GM23248 (cell line): Measurements from ENCODE around the gene HOXC9. TPM values are rescaled to one million over a fixed set of nuclear protein-coding genes. Genes with fewer than 3 reads are reported as not detected.

Source experiments
- DNase-seq: peaks from one replicate; pipeline ENCODE4 v3.0.0-alpha.2; 2015
- H2AFZ ChIP-seq: fragments of 200-600 bp; sonication (generic); 2 replicates; pipeline ENCODE4 v1.6.1; 2016; ENCODE audit warnings: antibody characterized with exemption
- H3F3A ChIP-seq: fragments of 200-600 bp; sonication (generic); 2 replicates; pipeline ENCODE4 v1.6.1; 2016; ENCODE audit warnings: mild to moderate bottlenecking, antibody characterized with exemption, mixed run types; ENCODE audit not compliant: insufficient read depth
- H3K27ac ChIP-seq: fragments of 200-600 bp; sonication (generic); 2 replicates; pipeline ENCODE4 v1.5.1; 2016; ENCODE audit warnings: mild to moderate bottlenecking
- H3K27me3 ChIP-seq: fragments of 200-600 bp; sonication (generic); replicated peaks from 2 replicates; pipeline ENCODE4 v1.6.1; 2016; ENCODE audit warnings: mild to moderate bottlenecking; ENCODE audit not compliant: insufficient read depth
- H3K36me3 ChIP-seq: fragments of 200-600 bp; sonication (generic); 2 replicates; pipeline ENCODE4 v1.6.1; 2016; ENCODE audit warnings: low read depth, mild to moderate bottlenecking
- H3K4me1 ChIP-seq: fragments of 200-600 bp; sonication (generic); 2 replicates; pipeline ENCODE4 v1.6.1; 2016; ENCODE audit warnings: mild to moderate bottlenecking; ENCODE audit not compliant: insufficient read depth
- H3K4me2 ChIP-seq: fragments of 200-600 bp; sonication (generic); one replicate; pipeline ENCODE4 v1.6.1; 2016; ENCODE audit warnings: mild to moderate bottlenecking; ENCODE audit not compliant: unreplicated experiment
- H3K4me3 ChIP-seq: fragments of 200-600 bp; sonication (generic); 2 replicates; pipeline ENCODE4 v1.5.1; 2016; ENCODE audit warnings: mild to moderate bottlenecking
- H3K79me2 ChIP-seq: fragments of 200-600 bp; sonication (generic); 2 replicates; pipeline ENCODE4 v1.6.1; 2016; ENCODE audit warnings: mild to moderate bottlenecking; ENCODE audit not compliant: insufficient read depth
- H3K9ac ChIP-seq: fragments of 200-600 bp; sonication (generic); 2 replicates; pipeline ENCODE4 v1.6.1; 2016; ENCODE audit warnings: mild to moderate bottlenecking
- H3K9me2 ChIP-seq: fragments of 200-600 bp; sonication (generic); 2 replicates; pipeline ENCODE4 v1.6.1; 2016; ENCODE audit warnings: mixed run types, mild to moderate bottlenecking, moderate library complexity; ENCODE audit not compliant: insufficient read depth
- H3K9me3 ChIP-seq: fragments of 200-600 bp; sonication (generic); one replicate; pipeline ENCODE4 v1.6.1; 2017; ENCODE audit warnings: low read depth
- H4K20me1 ChIP-seq: fragments of 200-600 bp; sonication (generic); 2 replicates; pipeline ENCODE4 v1.6.0; 2016; ENCODE audit not compliant: insufficient read depth
- EZH2 ChIP-seq: fragments of 200-600 bp; sonication (generic); IDR thresholded peaks from 2 replicates; pipeline ENCODE4 v1.6.1; 2018; ENCODE audit warnings: antibody characterized with exemption, mild to moderate bottlenecking; ENCODE audit not compliant: insufficient read depth, poor library complexity, severe bottlenecking
- EZH2phosphoT487 ChIP-seq: fragments of 200-600 bp; sonication (generic); IDR thresholded peaks from 2 replicates; pipeline ENCODE4 v1.6.1; 2018; ENCODE audit warnings: antibody characterized with exemption, moderate library complexity, mild to moderate bottlenecking, low read depth; ENCODE audit not compliant: insufficient read depth
- WGBS, 2 experiments: methylation state at CpG; one replicate each; pipeline ENCODE4 v1.1.6; 2015 to 2017; ENCODE audit warnings: low lambda C conversion rate in 2 of 2, low coverage in 1 of 2; ENCODE audit errors: missing lambda C conversion rate in 2 of 2; 5-methylcytosine and 5-hydroxymethylcytosine counted together
- in situ Hi-C: fragments of 300-500 bp; cut with MboI; formaldehyde crosslinking; loops from 2 replicates; pipeline ENCODE4 v1.15.0; 2020
- polyA plus RNA-seq: library from polyadenylated mRNA; unstranded; fragments of >200 nt; fragmentation: Nextera tagmentation; extraction: Ambion mirVana; gene quantifications from 2 replicates; pipeline ENCODE4 v1.2.1, GENCODE V29; 2016
- total RNA-seq: library from RNA; depleted of rRNA; stranded (reverse); fragments of >200 nt; shearing (Covaris generic); gene quantifications from 2 replicates; pipeline ENCODE4 v1.2.3, GENCODE V29; 2014

Gene HOXC9
- total and polyA plus RNA-seq, 2 experiments from 2014 or later, result 2.5 to 5.5 TPM

DNA sequence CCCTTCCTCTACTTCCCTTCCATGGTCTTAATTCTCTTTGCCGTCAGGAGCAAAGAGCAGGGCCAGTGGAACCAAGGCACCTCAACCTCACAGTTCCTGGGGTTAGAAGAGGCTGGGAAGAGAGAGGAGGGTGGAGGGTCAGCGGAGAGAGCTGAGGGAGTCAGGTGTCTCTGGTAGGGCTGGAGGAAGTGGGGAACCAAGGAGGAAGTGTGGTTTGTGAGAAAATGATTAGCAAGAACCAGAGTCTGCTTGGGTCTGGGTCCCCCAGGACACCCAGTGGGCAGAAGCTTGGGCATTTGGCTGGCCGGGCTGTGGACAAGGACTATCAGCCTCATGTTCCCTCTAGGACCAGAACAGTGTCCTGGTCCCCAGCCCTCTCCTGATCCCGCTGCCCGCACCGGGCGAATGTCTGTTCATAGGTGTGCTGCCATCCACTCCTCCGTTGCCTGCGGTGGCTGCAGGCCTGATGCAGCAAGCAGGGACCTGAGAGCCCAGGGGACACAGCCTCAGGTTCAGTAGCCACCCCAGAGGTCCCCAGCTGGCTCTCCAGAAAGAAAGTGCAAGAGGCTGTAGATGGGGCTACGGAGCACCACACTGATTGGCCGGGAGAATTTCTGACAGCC is 42.9 kb upstream of the HOXC9 start:
- H3K79me2 ChIP-seq, result no peaks in the 10 kb centered on the region
- no peaks in the 10 kb centered on the region for H3K36me3 ChIP-seq
- no peak overlapping the region for H3K4me2 ChIP-seq
- H3K9me2 ChIP-seq, result no peaks in the 10 kb centered on the region
- H3F3A ChIP-seq, result no peaks in the 10 kb centered on the region
- H3K4me1 ChIP-seq, result no peaks in the 10 kb centered on the region
- TF ChIP-seq EZH2phosphoT487 (no peak), EZH2 (peak; percentile 21)
- H3K27ac ChIP-seq, result no peak overlapping the region
- H2AFZ ChIP-seq, result no peak overlapping the region
- in situ Hi-C loops, result no loop called here
- 3 to 10% methylated on average over 9 to 11 of the region's 11 CpGs for WGBS, 2 experiments
- no peaks in the 10 kb centered on the region for H3K9me3 ChIP-seq
- no peaks in the 10 kb centered on the region for H4K20me1 ChIP-seq
- peaks cover 100% of the 10 kb centered on the region for H3K27me3 ChIP-seq
- DNase-seq, result no peak
- H3K4me3 ChIP-seq, result no peak overlapping the region
- H3K9ac ChIP-seq, result no peak overlapping the region

DNA sequence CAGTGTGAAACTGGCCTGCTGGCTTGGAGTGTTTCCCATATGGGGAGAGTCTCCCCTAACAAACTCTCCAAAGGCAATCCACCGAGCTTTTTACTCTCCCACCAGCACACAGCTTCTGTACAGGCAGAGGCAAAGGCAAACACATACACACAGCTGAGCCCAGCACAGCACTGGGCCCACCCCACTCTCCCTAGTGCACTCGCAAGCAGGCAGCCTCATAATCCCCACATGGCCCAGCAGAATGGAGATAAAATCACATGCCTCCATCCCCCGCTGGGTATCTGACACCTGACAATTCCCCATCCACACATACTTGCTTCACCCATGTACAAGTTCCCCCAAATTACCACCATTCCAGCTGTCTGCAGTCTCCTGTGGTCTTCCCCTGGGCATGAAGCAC is 41.8 kb upstream of the HOXC9 start:
- Histone ChIP-seq H3K36me3 (no peaks in the 10 kb centered on the region), H3K27ac (no peak overlapping the region), H4K20me1 (no peaks in the 10 kb centered on the region), H3K9ac (no peak overlapping the region), H3K4me1 (no peaks in the 10 kb centered on the region), H3K4me3 (no peak overlapping the region), H3K27me3 (peaks cover 100% of the 10 kb centered on the region), H3K79me2 (no peaks in the 10 kb centered on the region), H2AFZ (no peak overlapping the region), H3K4me2 (no peak overlapping the region), H3F3A (no peaks in the 10 kb centered on the region), H3K9me3 (no peaks in the 10 kb centered on the region), H3K9me2 (no peaks in the 10 kb centered on the region)
- TF ChIP-seq EZH2 (no peak), EZH2phosphoT487 (no peak)
- in situ Hi-C loops, result no loop called here
- 30 to 36% methylated on average over 3 of the region's 3 CpGs for WGBS, 2 experiments
- DNase-seq, result no peak

DNA sequence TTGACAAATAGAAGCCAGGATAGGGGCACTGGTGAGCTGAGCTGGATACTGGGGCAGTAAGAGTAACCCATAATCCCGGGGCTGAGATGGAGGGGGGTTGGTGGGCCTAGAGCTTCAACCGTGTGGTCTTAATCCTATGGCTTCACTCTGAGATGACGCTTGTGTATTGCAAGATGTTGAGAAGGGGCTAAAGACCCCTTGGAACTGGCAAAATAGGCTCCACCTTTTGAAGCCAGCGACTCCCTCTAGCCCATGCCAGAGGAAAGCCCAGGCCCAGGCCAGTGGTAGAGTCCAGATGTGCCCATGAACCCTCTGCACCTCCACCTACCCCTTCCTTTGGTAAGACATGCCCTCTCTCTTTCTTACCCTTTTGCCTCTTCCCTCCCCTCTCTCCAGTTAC is 40.6 kb upstream of the HOXC9 start:
- in situ Hi-C loops, result no loop called here
- Histone ChIP-seq H3K4me3 (no peak overlapping the region), H4K20me1 (no peaks in the 10 kb centered on the region), H3K9me3 (no peaks in the 10 kb centered on the region), H3K79me2 (no peaks in the 10 kb centered on the region), H3K4me1 (no peaks in the 10 kb centered on the region), H3F3A (no peaks in the 10 kb centered on the region), H3K9ac (no peak overlapping the region), H3K27ac (no peak overlapping the region), H3K27me3 (peaks cover 100% of the 10 kb centered on the region), H3K4me2 (no peak overlapping the region), H3K9me2 (no peaks in the 10 kb centered on the region), H2AFZ (no peak overlapping the region), H3K36me3 (no peaks in the 10 kb centered on the region)
- no peak for DNase-seq
- 12 to 14% methylated on average over 4 of the region's 4 CpGs for WGBS, 2 experiments
- TF ChIP-seq EZH2phosphoT487 (no peak), EZH2 (no peak)

DNA sequence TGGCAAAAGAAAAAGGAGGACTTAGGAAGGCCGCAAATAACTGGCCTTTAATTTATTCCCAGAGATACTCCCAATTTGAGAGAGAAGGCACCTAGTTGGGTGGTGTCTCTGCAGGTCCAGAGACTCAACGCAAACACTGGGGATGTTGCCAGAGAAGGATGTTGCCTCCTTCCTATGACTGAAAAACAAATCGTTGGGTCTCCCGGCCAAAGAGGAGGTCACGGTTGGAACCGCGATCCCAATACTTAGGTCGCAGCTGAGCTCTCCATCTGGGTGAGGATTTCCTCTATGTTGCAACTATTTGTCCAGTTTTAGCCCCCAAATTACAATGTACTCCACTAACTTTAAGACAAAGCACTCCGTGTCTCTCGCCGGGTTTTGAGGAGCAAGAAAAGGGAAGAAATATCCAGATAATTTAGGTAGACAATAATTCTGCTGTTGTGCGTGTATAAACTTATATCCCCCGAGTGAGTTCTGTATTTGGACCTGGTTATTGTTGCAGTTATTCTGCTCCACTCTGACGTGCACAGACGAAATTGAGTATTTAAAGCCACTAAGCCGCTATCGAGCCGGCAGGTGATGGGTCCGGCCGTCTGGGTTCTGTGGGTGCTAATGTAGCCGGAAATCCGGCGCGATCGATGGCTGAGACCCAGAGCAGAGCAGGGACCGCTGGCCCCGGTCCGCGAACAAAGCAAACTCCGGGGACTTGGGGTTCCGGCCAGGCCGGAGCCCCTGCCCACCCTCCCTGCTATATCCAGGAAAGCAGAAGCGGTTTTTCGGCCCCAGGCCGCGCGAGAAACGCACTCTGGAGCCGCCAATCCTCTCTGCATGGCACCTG is 39.6 kb upstream of the HOXC9 start:
- H3K4me3 ChIP-seq, result no peak overlapping the region
- H3K9ac ChIP-seq, result no peak overlapping the region
- DNase-seq, result no peak
- H4K20me1 ChIP-seq, result no peaks in the 10 kb centered on the region
- no peaks in the 10 kb centered on the region for H3F3A ChIP-seq
- H3K27ac ChIP-seq, result no peak overlapping the region
- 17 to 18% methylated on average over 34 to 35 of the region's 39 CpGs for WGBS, 2 experiments
- no peak overlapping the region for H2AFZ ChIP-seq
- TF ChIP-seq EZH2 (peak; percentile 82), EZH2phosphoT487 (peak; percentile 80; the same call in 1 of the 2 replicates)
- no peaks in the 10 kb centered on the region for H3K79me2 ChIP-seq
- no peak overlapping the region for H3K4me2 ChIP-seq
- in situ Hi-C loops, result no loop called here
- H3K9me3 ChIP-seq, result no peaks in the 10 kb centered on the region
- H3K36me3 ChIP-seq, result no peaks in the 10 kb centered on the region
- H3K27me3 ChIP-seq, result peaks cover 100% of the 10 kb centered on the region
- no peaks in the 10 kb centered on the region for H3K4me1 ChIP-seq
- H3K9me2 ChIP-seq, result no peaks in the 10 kb centered on the region
